Neural progenitor cell (in vitro differentiated cells): ENCODE measurements around the gene PACSIN2.
A peak's percentile ranks its signal among the peaks of the same experiment; 100 is the strongest.

Experiments used
- EZH2 ChIP-seq: fragments of 200-600 bp; sonication (generic); IDR thresholded peaks from 2 replicates; pipeline ENCODE4 v1.6.1; 2017; ENCODE audit warnings: antibody characterized with exemption, mild to moderate bottlenecking, moderate library complexity
- EZH2phosphoT487 ChIP-seq: fragments of 200-600 bp; sonication (generic); IDR thresholded peaks from 2 replicates; pipeline ENCODE4 v1.6.1; 2017; ENCODE audit warnings: antibody characterized with exemption
- TF ChIP-seq, protein P1 (sequence below): fragments of 200-600 bp; sonication (generic); IDR thresholded peaks from 2 replicates; pipeline ENCODE4 v1.5.1; 2017; ENCODE audit warnings: antibody characterized with exemption, mild to moderate bottlenecking

DNA sequence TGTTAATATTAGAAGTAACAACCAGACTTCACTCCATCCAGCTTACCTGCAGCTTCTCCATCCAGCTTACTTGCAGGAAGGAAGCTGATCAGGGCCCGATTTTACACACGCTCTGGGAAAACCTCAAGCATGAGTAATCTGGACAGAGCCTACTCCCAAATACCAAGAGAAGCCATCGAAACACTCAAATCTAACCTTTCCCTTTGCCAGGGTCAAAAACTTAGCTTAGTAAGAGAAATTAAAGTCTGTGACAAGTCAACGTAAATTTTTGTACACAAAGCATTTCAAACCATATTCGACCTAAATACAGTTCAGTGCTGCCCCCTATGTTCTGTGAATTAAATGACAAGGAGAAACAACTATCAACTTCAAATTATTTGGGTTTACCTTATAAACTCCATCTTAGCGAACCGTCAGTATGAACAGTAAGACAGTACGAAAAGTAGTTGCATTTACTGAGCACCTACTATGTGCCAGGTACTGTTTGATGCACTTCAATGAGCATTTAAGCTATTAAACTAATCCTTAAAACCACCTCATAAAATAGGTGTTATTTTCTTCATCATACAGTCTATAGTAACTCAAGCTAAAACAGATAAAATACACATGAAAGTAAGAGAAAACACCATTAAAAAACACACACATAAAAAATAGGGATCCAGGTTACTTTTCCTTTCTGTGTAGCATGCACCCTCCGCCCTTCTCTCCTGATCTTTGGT is 194.7 kb downstream of the PACSIN2 start:
- TF ChIP-seq, protein P1, sequence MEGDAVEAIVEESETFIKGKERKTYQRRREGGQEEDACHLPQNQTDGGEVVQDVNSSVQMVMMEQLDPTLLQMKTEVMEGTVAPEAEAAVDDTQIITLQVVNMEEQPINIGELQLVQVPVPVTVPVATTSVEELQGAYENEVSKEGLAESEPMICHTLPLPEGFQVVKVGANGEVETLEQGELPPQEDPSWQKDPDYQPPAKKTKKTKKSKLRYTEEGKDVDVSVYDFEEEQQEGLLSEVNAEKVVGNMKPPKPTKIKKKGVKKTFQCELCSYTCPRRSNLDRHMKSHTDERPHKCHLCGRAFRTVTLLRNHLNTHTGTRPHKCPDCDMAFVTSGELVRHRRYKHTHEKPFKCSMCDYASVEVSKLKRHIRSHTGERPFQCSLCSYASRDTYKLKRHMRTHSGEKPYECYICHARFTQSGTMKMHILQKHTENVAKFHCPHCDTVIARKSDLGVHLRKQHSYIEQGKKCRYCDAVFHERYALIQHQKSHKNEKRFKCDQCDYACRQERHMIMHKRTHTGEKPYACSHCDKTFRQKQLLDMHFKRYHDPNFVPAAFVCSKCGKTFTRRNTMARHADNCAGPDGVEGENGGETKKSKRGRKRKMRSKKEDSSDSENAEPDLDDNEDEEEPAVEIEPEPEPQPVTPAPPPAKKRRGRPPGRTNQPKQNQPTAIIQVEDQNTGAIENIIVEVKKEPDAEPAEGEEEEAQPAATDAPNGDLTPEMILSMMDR: peak; percentile 68
- TF ChIP-seq EZH2phosphoT487 (no peak), EZH2 (no peak)
